IPS-20b (cell line): ENCODE data around the gene FBXO45.
"Not testable (repeated sequence)": the region's sequence is repeated elsewhere in the genome, so short reads cannot be mapped to it uniquely, and the experiment has no call there.

Experiments used
- H3K27ac ChIP-seq: one replicate; pipeline ENCODE4 v1.5.1; 2013; ENCODE audit warnings: low read length
- H3K27me3 ChIP-seq: 2 replicates; pipeline ENCODE4 v1.6.1; 2013; ENCODE audit warnings: mild to moderate bottlenecking, low read length, inconsistent platforms; ENCODE audit not compliant: insufficient read depth
- H3K36me3 ChIP-seq: 2 replicates; pipeline ENCODE4 v1.6.1; 2013; ENCODE audit warnings: low read depth, mild to moderate bottlenecking, inconsistent platforms, low read length, moderate library complexity; ENCODE audit not compliant: insufficient read depth
- H3K4me1 ChIP-seq: 2 replicates; pipeline ENCODE4 v1.6.1; 2013; ENCODE audit warnings: mild to moderate bottlenecking, control low read depth, inconsistent platforms, low read length, moderate library complexity; ENCODE audit not compliant: insufficient read depth
- H3K4me3 ChIP-seq: 2 replicates; pipeline ENCODE4 v1.5.1; 2013; ENCODE audit warnings: mild to moderate bottlenecking, low read length, inconsistent platforms
- H3K9ac ChIP-seq: 2 replicates; pipeline ENCODE4 v1.6.1; 2013; ENCODE audit warnings: low read depth, mild to moderate bottlenecking, inconsistent platforms, low read length, moderate library complexity
- H3K9me3 ChIP-seq: 2 replicates; pipeline ENCODE4 v1.6.1; 2013; ENCODE audit warnings: mild to moderate bottlenecking, low read depth, low read length, inconsistent platforms; ENCODE audit not compliant: insufficient read depth

The FBXO45 gene

DNA sequence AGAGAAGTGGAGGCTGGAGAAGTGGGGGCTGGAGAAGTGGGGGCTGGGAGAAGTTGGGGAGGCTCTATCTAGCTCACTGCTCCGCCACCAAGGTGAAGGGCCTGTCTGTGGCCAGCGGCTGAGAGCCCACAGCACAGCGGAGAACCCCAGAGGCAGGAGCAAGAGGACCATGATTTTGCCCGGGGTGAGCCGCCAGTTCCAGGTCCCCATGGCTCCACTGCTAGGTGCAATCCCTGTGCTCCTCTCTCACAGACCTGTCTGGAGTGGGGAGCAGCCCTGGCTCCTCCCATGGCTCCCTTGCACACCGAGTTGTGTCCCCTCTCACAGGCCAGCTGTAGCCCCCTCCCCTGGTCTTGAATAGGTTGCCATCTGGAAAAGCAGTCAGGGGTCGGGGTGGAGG, 66.4 kb downstream of the FBXO45 start:
- no peaks in the 10 kb centered on the region for H3K36me3 ChIP-seq
- no peaks in the 10 kb centered on the region for H3K9me3 ChIP-seq
- H3K27ac ChIP-seq: no peak overlapping the region
- H3K9ac ChIP-seq: no peak overlapping the region
- peaks cover 10% of the 10 kb centered on the region; the same call in 1 of the 2 replicates for H3K4me1 ChIP-seq
- peaks cover 13% of the 10 kb centered on the region for H3K27me3 ChIP-seq
- no peak overlapping the region for H3K4me3 ChIP-seq

DNA sequence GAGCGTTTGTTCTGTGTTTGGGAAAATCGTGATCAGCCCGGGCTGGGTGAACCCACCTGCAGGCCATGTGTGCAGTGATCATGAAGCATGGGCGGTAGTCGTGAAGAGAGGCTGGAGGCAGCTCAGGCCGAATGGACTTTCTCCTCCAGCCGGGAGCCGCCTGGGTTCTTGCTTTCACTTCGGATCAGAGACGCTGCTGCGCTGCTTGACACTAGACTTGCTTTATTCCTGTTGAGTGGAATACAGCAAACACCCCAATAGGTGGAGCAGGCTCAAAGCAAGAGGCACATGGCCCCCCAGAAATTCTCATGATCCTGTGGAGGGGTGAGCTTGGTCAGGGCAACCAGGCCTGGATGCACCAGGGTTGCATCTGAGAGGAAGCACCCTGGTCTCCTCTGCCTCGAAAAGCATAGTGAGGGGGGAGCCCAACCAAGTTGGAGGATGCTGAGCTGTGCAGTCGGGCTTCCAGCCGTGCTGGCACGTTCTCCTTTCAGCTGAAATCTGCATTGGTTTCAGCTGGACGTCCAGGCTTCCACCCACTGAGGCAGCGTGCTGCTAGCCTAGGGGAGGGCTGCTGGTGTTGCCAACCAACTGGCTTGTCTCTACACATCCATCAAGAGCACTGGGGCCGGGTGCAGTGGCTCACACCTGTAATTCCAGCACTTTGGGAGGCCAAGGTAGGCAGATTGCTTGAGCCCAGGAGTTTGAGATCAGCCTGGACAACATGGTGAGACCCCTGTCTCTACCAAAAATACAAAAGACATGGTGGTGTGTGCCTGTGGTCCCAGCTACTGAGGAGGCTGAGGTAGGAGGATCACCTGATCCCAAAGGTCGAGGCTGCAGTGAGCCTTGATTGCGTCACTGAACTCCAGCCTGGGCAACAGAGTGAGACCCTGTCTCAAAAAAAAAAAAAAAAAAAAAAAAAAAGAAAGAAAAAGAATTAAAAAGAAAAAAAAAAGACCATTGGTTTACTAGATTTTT, 68.2 kb downstream of the FBXO45 start:
- Histone ChIP-seq H3K4me3 (no peak overlapping the region), H3K27ac (no peak overlapping the region), H3K27me3 (peaks cover 22% of the 10 kb centered on the region), H3K9me3 (no peaks in the 10 kb centered on the region), H3K9ac (no peak overlapping the region), H3K4me1 (peaks cover 8% of the 10 kb centered on the region; the same call in 1 of the 2 replicates), H3K36me3 (no peaks in the 10 kb centered on the region)

DNA sequence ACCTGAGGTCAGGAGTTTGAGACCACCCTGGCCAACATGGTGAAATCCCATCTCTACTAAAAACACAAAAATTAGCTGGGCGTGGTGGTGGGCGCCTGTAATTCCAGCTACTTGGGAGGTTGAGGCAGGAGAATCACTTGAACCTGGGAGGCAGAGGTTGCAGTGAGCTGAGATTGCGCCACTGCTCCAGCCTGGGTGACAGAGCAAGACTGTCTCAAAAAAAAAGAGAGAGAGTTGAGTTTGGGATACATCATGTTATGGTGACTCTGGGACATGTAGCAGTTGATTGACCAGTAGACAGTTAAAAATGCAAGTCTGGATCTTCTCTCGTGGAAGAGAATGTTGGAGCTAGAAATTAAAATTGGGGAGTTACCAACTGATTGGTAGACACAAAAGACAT, 69.5 kb downstream of the FBXO45 start:
- H3K27me3 ChIP-seq: peaks cover 22% of the 10 kb centered on the region
- not testable (repeated sequence) for H3K4me1 ChIP-seq, H3K36me3 ChIP-seq, H3K9me3 ChIP-seq, H3K9ac ChIP-seq, H3K27ac ChIP-seq, H3K4me3 ChIP-seq
